Measurements from ENCODE around the gene IGSF9B.

DNA sequence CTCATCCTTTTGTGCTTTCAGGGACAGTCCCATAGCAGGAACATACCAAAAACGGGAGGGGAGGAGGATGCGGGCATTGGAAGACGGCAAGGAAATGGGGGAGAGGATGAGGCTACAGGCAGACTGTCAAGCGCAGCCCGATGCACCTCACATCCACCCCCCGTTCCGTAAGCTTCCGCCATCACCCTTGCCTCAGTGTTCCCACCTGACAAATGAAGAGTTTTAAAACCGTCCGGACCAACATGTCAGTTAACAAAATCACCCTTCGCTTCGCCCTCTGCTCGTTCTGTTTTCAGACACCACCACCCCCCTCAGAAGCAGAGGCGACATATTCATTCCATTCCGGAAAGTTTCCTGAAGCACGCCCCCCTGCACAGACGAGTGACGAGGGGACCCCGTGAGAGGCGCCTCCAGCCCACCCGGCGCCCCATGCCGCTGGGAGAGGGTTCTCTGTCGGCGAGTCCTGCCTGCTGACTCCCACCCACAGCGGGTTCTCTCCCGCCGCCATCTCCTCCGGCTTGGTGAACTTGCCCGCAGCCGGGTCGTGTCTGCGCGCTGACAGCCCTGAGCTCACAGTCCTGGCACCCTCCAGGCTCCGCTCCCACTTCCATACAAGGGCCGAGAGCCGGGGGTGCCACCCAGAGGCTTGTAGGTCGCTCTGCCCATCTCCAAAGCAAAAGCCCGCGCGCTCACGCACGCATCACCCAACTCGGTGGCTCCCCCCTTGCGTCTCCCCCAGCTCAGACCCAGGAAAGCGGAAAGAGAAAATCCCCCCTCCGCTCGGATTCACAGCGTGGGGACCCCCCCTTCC, 1.5 kb downstream of the IGSF9B start:
- TF ChIP-seq GATA3 (IDR thresholded peaks at IDR 0.05; ENCODE audit: low read depth, low read length), result no peak
- TF ChIP-seq GATA2 (IDR thresholded peaks at IDR 0.05; ENCODE audit: low read depth, low read length), result no peak

Data from SH-SY5Y (cell line).